Fibroblast of pulmonary artery (primary cell): ENCODE measurements around the gene CACNG7.

ENCODE experiments used
- DNase-seq: peaks from one replicate; pipeline ENCODE4 v3.0.0-alpha.2; 2010; ENCODE audit warnings: low read depth
- H3K4me3 ChIP-seq: replicated peaks from 2 replicates; pipeline ENCODE4 v1.5.1; 2011; ENCODE audit warnings: low read depth, mild to moderate bottlenecking, control low read depth, low read length, moderate library complexity
- TF ChIP-seq, protein P1 (sequence below): IDR thresholded peaks from 2 replicates; pipeline ENCODE4 v1.5.1; 2011; ENCODE audit warnings: mild to moderate bottlenecking, control low read depth, low read length, inconsistent platforms; ENCODE audit errors: missing control alignments

Gene CACNG7

DNA sequence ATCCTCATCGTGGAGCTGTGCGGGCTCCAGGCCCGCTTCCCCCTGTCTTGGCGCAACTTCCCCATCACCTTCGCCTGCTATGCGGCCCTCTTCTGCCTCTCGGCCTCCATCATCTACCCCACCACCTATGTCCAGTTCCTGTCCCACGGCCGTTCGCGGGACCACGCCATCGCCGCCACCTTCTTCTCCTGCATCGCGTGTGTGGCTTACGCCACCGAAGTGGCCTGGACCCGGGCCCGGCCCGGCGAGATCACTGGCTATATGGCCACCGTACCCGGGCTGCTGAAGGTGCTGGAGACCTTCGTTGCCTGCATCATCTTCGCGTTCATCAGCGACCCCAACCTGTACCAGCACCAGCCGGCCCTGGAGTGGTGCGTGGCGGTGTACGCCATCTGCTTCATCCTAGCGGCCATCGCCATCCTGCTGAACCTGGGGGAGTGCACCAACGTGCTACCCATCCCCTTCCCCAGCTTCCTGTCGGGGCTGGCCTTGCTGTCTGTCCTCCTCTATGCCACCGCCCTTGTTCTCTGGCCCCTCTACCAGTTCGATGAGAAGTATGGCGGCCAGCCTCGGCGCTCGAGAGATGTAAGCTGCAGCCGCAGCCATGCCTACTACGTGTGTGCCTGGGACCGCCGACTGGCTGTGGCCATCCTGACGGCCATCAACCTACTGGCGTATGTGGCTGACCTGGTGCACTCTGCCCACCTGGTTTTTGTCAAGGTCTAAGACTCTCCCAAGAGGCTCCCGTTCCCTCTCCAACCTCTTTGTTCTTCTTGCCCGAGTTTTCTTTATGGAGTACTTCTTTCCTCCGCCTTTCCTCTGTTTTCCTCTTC, 35.1 kb upstream of the CACNG7 start:
- H3K4me3 ChIP-seq: no peak overlapping the region
- DNase-seq: no peak
- TF ChIP-seq, protein P1, sequence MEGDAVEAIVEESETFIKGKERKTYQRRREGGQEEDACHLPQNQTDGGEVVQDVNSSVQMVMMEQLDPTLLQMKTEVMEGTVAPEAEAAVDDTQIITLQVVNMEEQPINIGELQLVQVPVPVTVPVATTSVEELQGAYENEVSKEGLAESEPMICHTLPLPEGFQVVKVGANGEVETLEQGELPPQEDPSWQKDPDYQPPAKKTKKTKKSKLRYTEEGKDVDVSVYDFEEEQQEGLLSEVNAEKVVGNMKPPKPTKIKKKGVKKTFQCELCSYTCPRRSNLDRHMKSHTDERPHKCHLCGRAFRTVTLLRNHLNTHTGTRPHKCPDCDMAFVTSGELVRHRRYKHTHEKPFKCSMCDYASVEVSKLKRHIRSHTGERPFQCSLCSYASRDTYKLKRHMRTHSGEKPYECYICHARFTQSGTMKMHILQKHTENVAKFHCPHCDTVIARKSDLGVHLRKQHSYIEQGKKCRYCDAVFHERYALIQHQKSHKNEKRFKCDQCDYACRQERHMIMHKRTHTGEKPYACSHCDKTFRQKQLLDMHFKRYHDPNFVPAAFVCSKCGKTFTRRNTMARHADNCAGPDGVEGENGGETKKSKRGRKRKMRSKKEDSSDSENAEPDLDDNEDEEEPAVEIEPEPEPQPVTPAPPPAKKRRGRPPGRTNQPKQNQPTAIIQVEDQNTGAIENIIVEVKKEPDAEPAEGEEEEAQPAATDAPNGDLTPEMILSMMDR: no peak

DNA sequence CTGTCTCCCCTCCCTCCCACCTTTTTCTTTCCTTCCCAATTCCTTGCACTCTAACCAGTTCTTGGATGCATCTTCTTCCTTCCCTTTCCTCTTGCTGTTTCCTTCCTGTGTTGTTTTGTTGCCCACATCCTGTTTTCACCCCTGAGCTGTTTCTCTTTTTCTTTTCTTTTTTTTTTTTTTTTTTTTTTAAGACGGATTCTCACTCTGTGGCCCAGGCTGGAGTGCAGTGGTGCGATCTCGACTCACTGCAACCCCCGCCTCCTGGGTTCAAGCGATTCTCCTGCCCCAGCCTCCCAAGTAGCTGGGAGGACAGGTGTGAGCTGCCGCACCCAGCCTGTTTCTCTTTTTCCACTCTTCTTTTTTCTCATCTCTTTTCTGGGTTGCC, 34.5 kb upstream of the CACNG7 start:
- H3K4me3 ChIP-seq: no peak overlapping the region
- DNase-seq: no peak
- TF ChIP-seq, protein P1: no peak

DNA sequence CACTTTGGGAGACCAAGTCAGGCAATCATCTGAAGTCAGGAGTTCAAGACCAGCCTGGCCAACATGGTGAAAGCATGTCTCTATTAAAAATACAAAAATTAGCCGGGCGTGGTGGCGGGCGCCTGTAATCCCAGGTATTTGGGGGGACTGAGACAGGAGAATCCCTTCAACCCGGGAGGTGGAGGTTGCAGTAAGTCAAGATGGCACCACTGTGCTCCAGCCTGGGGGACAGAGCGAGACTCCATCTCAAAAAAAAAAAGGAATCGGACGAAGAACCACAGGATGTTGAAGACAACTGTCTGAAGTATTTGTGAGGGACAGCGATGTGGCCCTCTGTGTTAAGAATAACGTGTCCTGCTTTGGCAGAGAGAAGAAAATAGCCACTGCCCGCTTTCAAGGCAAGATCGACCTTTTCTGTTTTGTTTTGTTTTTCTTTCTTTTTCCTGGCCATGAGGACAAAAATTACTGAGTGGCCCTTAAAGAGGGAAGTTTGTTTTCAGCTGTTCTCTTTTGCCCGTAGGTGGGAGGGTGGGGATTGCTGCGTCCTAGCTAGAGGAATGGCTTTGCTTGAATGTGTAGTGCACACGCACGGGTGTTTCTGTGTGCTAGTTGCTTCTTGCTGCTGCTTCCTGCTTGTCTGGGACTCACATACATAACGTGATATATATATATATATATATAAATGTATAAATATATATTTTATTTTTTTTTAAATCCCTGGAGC, 33.3 kb upstream of the CACNG7 start:
- TF ChIP-seq, protein P1: no peak
- no peak overlapping the region for H3K4me3 ChIP-seq
- DNase-seq: no peak

DNA sequence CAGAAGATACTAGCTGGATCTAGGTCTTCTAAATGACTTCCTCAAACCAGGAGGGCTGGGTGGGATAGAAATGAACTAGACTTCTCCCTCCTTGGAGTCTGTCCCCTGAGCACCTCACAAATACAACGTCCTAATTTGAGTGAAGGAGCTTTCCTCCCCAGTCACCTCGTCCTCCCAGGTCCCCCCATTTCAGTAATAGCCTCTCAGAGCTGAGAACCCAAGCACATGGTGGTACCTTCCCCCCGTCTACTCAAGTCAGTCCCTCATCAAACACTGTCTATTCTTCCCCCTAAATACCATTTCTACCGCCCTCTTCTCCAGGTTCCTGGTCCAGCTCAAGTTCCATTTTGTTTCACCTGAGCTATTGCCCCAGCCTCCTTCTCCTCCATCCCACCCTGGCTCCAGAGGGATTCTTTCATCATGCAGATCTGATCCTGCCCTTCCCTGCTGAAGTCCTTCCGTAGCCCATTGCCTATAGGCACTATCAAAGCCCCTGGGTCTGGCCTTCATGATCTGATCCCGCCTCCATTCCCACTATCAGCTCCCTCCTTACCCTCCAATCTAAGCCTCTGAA, 32.3 kb upstream of the CACNG7 start:
- H3K4me3 ChIP-seq: no peak overlapping the region
- TF ChIP-seq, protein P1: no peak
- DNase-seq: peak; percentile 13

DNA sequence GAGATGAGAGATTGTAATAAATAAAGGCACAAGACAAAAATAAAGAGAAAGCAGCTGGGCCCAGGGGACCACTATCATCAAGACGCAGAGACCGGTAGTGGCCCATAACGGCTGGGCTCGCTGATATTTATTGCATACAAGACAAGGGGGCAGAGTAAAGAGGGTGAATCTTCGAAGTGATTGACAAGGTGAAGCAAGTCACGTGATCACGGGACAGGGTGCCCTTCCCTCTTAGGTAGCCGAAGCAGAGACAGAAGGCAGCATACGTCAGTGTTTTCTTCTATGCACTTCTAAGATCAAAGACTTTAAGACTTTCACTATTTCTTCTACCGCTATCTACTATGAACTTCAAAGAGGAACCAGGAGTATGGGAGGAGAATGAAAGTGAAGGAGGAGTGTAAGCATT, 31.7 kb upstream of the CACNG7 start:
- peak; percentile 33 for DNase-seq
- TF ChIP-seq, protein P1: no peak
- H3K4me3 ChIP-seq: no peak overlapping the region

DNA sequence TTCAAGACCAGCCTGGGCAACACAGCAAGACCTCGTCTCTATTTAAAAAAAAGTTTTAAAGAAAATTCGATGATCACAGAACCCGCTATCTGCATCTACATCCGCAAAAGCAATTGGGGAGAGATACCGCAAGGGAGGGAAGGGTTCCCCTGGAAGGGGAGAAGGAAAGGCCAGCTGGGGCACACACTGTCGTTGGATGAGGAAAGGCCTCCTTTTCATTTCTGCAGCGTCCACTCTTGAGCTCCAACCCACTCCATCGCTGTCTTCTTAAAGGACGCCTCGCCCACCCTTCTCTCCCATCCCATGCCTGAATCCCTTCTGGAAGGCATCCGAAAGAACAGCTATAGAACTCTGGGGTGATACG, 30.3 kb upstream of the CACNG7 start:
- DNase-seq: no peak
- TF ChIP-seq, protein P1: no peak
- H3K4me3 ChIP-seq: peak overlapping the region; percentile 55
